Measurements from ENCODE around the gene RARB. TPM values are rescaled to one million over a fixed set of nuclear protein-coding genes. Genes with fewer than 3 reads are reported as not detected.

The RARB gene
- total and polyA plus RNA-seq, 9 of the 15 experiments (the other 6 are each of a cell fraction or from before 2014, with no cell fraction given), result 0.15 to 1.3 (median 0.27) TPM

- no peak for TF ChIP-seq ATF4 (CRISPR knock-in tag; IDR thresholded peaks at IDR 0.05)
Measured at GRCh38 chr3:25631989-25632388, 203.9 kb downstream of the RARB start (continued).

- DNase-seq (ENCODE audit: extremely low read depth in 1 of 4, low spot score in 3 of 4) (no peak), ATAC-seq (no peak)
- TF ChIP-seq ZNF551 (CRISPR knock-in tag; IDR thresholded peaks at IDR 0.05) (no peak), SREBF1 (IDR thresholded peaks at IDR 0.05; ENCODE audit: borderline replicate concordance, low read depth, low read length) (no peak), NR3C1 (CRISPR knock-in tag; IDR thresholded peaks at IDR 0.05) (no peak), ZNF589 (CRISPR knock-in tag; IDR thresholded peaks at IDR 0.05; ENCODE audit: low read depth) (no peak), EWSR1 (IDR thresholded peaks at IDR 0.05; ENCODE audit: borderline replicate concordance, low read depth, partially characterized antibody) (no peak), MBD2 (IDR thresholded peaks at IDR 0.05; ENCODE audit: borderline replicate concordance, low read depth) (no peak), RBM34 (IDR thresholded peaks at IDR 0.05; ENCODE audit: borderline replicate concordance, insufficient read depth, low read length) (no peak), TRIM28 (IDR thresholded peaks at IDR 0.05) (no peak), RFX1 (IDR thresholded peaks at IDR 0.05) (no peak), ZNF511 (CRISPR knock-in tag; IDR thresholded peaks at IDR 0.05) (no peak), NFRKB (IDR thresholded peaks at IDR 0.05; ENCODE audit: low read depth) (no peak), IFI16 (CRISPR knock-in tag; IDR thresholded peaks at IDR 0.05) (no peak), LEF1 (IDR thresholded peaks at IDR 0.05) (no peak), ATF6 (CRISPR knock-in tag; IDR thresholded peaks at IDR 0.05) (no peak), BCL6 (CRISPR knock-in tag; IDR thresholded peaks at IDR 0.05) (no peak), HEY1 (CRISPR knock-in tag; IDR thresholded peaks at IDR 0.05; ENCODE audit: borderline replicate concordance) (no peak), HDAC8 (tag; IDR thresholded peaks at IDR 0.05) (no peak), NR4A1 (CRISPR knock-in tag; IDR thresholded peaks at IDR 0.05) (no peak), NR4A1 (tag; IDR thresholded peaks at IDR 0.05) (no peak), CHD4 (IDR thresholded peaks at IDR 0.05; ENCODE audit: insufficient read depth, insufficient replicate concordance, low read depth, low read length, poor library complexity, severe bottlenecking) (no peak)
Measured at GRCh38 chr3:25633919-25634318, 205.9 kb downstream of the RARB start.

More at GRCh38 chr3:25633919-25634318, 205.9 kb downstream of the RARB start:
- Histone ChIP-seq H3K36me3 (ENCODE audit: control insufficient read depth, insufficient read depth, low read length) (peaks cover 83% of the 10 kb centered on the region), H3K4me2 (ENCODE audit: insufficient read depth, low read length) (no peak overlapping the region), H3K4me3 (no peak overlapping the region), H3K27me3 (ENCODE audit: control insufficient read depth in 2 of 2, insufficient read depth in 2 of 2, low read length in 2 of 2) (no peaks in the 10 kb centered on the region), H3K4me1 (replicated peaks in 1 of 2; ENCODE audit: control insufficient read depth in 2 of 2, insufficient read depth in 2 of 2, low read length in 2 of 2) (no peaks in the 10 kb centered on the region), H4K20me1 (replicated peaks; ENCODE audit: control insufficient read depth, insufficient read depth, low read length) (no peaks in the 10 kb centered on the region), H3K27ac (ENCODE audit: extremely low read depth, low read depth, low read length) (no peak overlapping the region), H3K9me1 (ENCODE audit: control insufficient read depth, insufficient read depth, low read length) (no peaks in the 10 kb centered on the region), H3K9ac (ENCODE audit: insufficient read depth in 1 of 2, low read depth in 2 of 2, low read length in 2 of 2) (no peak overlapping the region), H3K9me3 (replicated peaks; ENCODE audit: control insufficient read depth, insufficient read depth, low read depth, low read length) (no peaks in the 10 kb centered on the region), H2AFZ (ENCODE audit: low read depth, low read length) (no peak overlapping the region), H3K79me2 (ENCODE audit: control insufficient read depth, insufficient read depth, low read length) (no peaks in the 10 kb centered on the region)
- 94% methylated on average over 3 of the region's 3 CpGs for WGBS (ENCODE audit: insufficient coverage, low coverage, missing lambda C conversion rate)
- intact Hi-C loops (cut with micrococcal nuclease) (no loop called here), in situ Hi-C loops (cut with MboI) (no loop called here)
- POLR2A ChIA-PET, result no interaction called here
- no peak for FAIRE-seq
- no TSS peak for BruUV-seq (replicated peaks)
- CTCF ChIA-PET (ENCODE audit: low intra/inter-chr PET ratio), result no interaction called here

Data from K562 (cell line).